Measurements from ENCODE around the gene ZNHIT1. TPM values are rescaled to one million over a fixed set of nuclear protein-coding genes. Genes with fewer than 3 reads are reported as not detected.
A peak's percentile ranks its signal among the peaks of the same experiment; 100 is the strongest.

ZNHIT1 gene
- total RNA-seq, 2 donors from 2014 or later = 75.2 to 109 TPM

DNA sequence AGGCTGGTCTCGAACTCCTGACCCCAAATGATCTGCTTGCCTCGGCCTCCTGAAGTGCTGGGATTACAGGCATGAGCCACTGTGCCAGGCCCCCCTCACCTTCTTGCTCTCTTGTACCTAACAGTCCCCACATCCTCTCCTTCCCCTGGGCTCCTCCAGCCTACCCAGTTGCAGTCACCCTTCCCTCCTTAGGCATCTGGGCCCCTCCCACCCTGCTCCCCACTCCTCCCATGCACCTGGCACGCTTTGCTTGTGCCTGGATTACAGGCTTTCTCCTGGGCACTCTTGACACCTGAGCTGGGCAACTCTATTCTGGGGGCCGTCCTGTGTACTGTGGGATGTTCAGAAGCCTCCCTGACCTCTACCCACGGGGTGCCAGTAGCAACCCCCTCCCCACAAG, 16.7 kb downstream of the ZNHIT1 start:
- intact Hi-C loops (cut with DNase I) = no loop called here
- DNase-seq (ENCODE audit: low spot score) = no peak
- peaks cover 0 to 3% of the 10 kb centered on the region in 2 donors for H3K36me3 ChIP-seq
- WGBS = 80% methylated on average over 5 of the region's 5 CpGs
- no peaks in the 10 kb centered on the region for H3K9me3 ChIP-seq
- no peaks in the 10 kb centered on the region for H3K27me3 ChIP-seq (replicated peaks; ENCODE audit: insufficient read depth)
- H3K27ac ChIP-seq = no peak overlapping the region
- no peaks in the 10 kb centered on the region for H3K4me1 ChIP-seq (replicated peaks)
- TF ChIP-seq POLR2A (IDR thresholded peaks at IDR 0.05) = no peak
- no peak for TF ChIP-seq POLR2AphosphoS5 (IDR thresholded peaks at IDR 0.05)
- H3K4me3 ChIP-seq = no peak overlapping the region

DNA sequence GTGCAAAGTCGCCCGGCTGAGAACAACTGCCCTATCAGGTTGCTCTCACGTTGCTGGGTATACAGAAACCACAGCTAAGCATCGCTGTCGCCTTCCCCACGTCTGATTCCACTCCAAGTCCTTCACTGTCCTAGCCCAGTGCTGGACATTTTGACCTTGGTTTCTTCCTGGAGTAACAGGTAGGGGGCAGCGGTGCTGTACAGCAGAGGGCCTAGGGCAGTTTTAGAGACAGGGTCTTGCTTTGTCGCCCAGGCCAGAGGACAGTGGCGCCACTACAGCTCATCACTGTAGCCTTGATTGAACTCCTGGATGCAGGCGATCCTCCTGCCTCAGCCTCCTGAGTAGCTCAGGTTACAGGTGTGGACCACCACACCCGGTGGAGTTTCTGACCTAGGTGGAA, 17.1 kb downstream of the ZNHIT1 start:
- intact Hi-C loops (cut with DNase I) = no loop called here
- TF ChIP-seq, protein P1, sequence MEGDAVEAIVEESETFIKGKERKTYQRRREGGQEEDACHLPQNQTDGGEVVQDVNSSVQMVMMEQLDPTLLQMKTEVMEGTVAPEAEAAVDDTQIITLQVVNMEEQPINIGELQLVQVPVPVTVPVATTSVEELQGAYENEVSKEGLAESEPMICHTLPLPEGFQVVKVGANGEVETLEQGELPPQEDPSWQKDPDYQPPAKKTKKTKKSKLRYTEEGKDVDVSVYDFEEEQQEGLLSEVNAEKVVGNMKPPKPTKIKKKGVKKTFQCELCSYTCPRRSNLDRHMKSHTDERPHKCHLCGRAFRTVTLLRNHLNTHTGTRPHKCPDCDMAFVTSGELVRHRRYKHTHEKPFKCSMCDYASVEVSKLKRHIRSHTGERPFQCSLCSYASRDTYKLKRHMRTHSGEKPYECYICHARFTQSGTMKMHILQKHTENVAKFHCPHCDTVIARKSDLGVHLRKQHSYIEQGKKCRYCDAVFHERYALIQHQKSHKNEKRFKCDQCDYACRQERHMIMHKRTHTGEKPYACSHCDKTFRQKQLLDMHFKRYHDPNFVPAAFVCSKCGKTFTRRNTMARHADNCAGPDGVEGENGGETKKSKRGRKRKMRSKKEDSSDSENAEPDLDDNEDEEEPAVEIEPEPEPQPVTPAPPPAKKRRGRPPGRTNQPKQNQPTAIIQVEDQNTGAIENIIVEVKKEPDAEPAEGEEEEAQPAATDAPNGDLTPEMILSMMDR (IDR thresholded peaks at IDR 0.05) = peak in 1 of 4 experiments; percentile 12
- TF ChIP-seq POLR2A (IDR thresholded peaks at IDR 0.05) (no peak), POLR2AphosphoS5 (IDR thresholded peaks at IDR 0.05) (no peak)
- WGBS = 71% methylated on average over 11 of the region's 11 CpGs
- Histone ChIP-seq H3K27me3 (replicated peaks; ENCODE audit: insufficient read depth) (no peaks in the 10 kb centered on the region), H3K9me3 (no peaks in the 10 kb centered on the region), H3K4me3 (no peak overlapping the region), H3K27ac (no peak overlapping the region), H3K36me3 (peaks cover 0 to 7% of the 10 kb centered on the region in 2 donors), H3K4me1 (replicated peaks) (no peaks in the 10 kb centered on the region)
- no peak for DNase-seq (ENCODE audit: low spot score)

- Histone ChIP-seq H3K36me3 (peaks cover 0 to 9% of the 10 kb centered on the region in 2 donors), H3K9me3 (no peaks in the 10 kb centered on the region), H3K4me1 (replicated peaks) (no peaks in the 10 kb centered on the region), H3K27me3 (replicated peaks; ENCODE audit: insufficient read depth) (no peaks in the 10 kb centered on the region), H3K27ac (no peak overlapping the region), H3K4me3 (no peak overlapping the region)
- intact Hi-C loops (cut with DNase I) = no loop called here
- DNase-seq (ENCODE audit: low spot score) = no peak
- 80% methylated on average over 9 of the region's 9 CpGs for WGBS
- TF ChIP-seq, protein P1 (IDR thresholded peaks at IDR 0.05) = no peak
- TF ChIP-seq POLR2AphosphoS5 (IDR thresholded peaks at IDR 0.05) (no peak), POLR2A (IDR thresholded peaks at IDR 0.05) (no peak)
These were observed 17.6 kb downstream of the ZNHIT1 start for GRCh38 chr7:101235522-101235921.

DNA sequence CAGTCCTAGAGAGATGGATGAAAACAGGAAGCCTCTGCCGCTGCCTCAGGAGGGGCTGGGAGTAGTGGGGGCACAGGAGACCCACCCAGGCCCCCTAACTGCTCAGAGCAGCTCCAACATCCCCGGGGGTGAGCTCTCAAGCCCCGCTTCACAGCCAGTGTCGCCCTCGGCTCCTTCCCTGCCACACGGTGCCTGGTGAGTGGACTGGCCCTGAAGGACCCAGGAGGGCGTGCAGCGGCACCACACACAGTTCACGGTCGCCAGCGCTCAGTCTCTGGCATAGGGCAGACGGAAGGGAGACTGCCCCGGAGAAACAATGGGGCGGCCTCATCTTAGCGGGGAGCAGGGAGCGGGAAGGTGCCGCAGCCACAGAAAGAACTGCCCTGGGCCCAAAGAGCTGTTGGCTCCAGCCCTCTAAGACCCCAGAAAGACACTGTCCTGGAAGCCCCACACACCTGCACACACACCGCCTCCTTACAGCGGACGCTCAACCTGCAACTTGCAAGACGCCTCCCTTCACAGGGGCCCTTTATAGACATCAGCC, 18.4 kb downstream of the ZNHIT1 start:
- no peak overlapping the region for H3K4me3 ChIP-seq

GRCh38 chr7:101237206-101238067, 19.5 kb downstream of the ZNHIT1 start, which contains the start of gene CLDN15:
CLDN15 (minus strand) TSS chr7:101237802; CDS start chr7:101237581, 221 bp downstream.
- no peak within 1 kb of the TSS for H3K4me3 ChIP-seq
- TF ChIP-seq POLR2A (IDR thresholded peaks at IDR 0.05) (no peak), POLR2AphosphoS5 (IDR thresholded peaks at IDR 0.05) (no peak)
- TF ChIP-seq, protein P1 (IDR thresholded peaks at IDR 0.05) = no peak
- H3K27me3 ChIP-seq (replicated peaks; ENCODE audit: insufficient read depth) = no peaks in the 10 kb centered on the region
- H3K4me1 ChIP-seq (replicated peaks) = no peaks in the 10 kb centered on the region
- intact Hi-C loops (cut with DNase I) = no loop called here
- no peak for DNase-seq (ENCODE audit: low spot score)
- H3K9me3 ChIP-seq = no peaks in the 10 kb centered on the region
- peaks cover 0 to 9% of the 10 kb centered on the region in 2 donors for H3K36me3 ChIP-seq
- WGBS = 67% methylated on average over 31 of the region's 31 CpGs
- peak within 1 kb of the TSS; percentile 44 to 49 for H3K27ac ChIP-seq

More for the DNA sequence above, 18.4 kb downstream of the ZNHIT1 start:
- no peak for DNase-seq (ENCODE audit: low spot score)
- 82% methylated on average over 21 of the region's 21 CpGs for WGBS
- Histone ChIP-seq H3K27me3 (replicated peaks; ENCODE audit: insufficient read depth) (no peaks in the 10 kb centered on the region), H3K36me3 (peaks cover 0 to 9% of the 10 kb centered on the region in 2 donors), H3K27ac (no peak overlapping the region), H3K9me3 (no peaks in the 10 kb centered on the region), H3K4me1 (replicated peaks) (no peaks in the 10 kb centered on the region)
- TF ChIP-seq, protein P1 (IDR thresholded peaks at IDR 0.05) = no peak
- no peak for TF ChIP-seq POLR2AphosphoS5 (IDR thresholded peaks at IDR 0.05)
- TF ChIP-seq POLR2A (IDR thresholded peaks at IDR 0.05) = no peak
- intact Hi-C loops (cut with DNase I) = no loop called here

All from prostate gland (tissue), 2 donors.